Bronchial epithelial cell (primary cell): ENCODE measurements around the gene ADGRF1. TPM values are rescaled to one million over a fixed set of nuclear protein-coding genes. Genes with fewer than 3 reads are reported as not detected.

ENCODE experiments used
- DNase-seq: peaks from one replicate; pipeline ENCODE4 v3.0.0-alpha.2; 2010; ENCODE audit warnings: low read depth
- FAIRE-seq: peaks from 2 replicates; lab custom pipeline; 2011; peaks lifted over from hg19 to GRCh38; lab: Jason Lieb, UNC
- H3K27me3 ChIP-seq: 2 replicates; pipeline ENCODE4 v1.5.1; 2011; ENCODE audit warnings: low read length; ENCODE audit not compliant: control insufficient read depth, insufficient read depth
- H3K36me3 ChIP-seq: 2 replicates; pipeline ENCODE4 v1.5.1; 2011; ENCODE audit warnings: low read length; ENCODE audit not compliant: control insufficient read depth, insufficient read depth
- H3K4me3 ChIP-seq: 2 replicates; pipeline ENCODE4 v1.5.1; 2011; ENCODE audit warnings: mild to moderate bottlenecking, low read depth, low read length, control low read depth
- total RNA-seq: library from RNA; depleted of rRNA; stranded (reverse); fragments of >200 nt; gene quantifications from 2 replicates; pipeline ENCODE4 v1.2.1, GENCODE V29; 2014
- TF ChIP-seq, protein P1 (sequence below): IDR thresholded peaks from 2 replicates; pipeline ENCODE4 v1.5.1; 2011; ENCODE audit warnings: mild to moderate bottlenecking, moderate library complexity, low read length, control low read depth, inconsistent platforms; ENCODE audit not compliant: insufficient read depth, severe bottlenecking

ADGRF1 gene
- total RNA-seq, 1 donor from 2014 or later, result 5.5 TPM

- DNase-seq (peak; percentile 49), FAIRE-seq (no peak)
- H3K36me3 ChIP-seq, result no peaks in the 10 kb centered on the region
- H3K27me3 ChIP-seq, result peaks cover 1% of the 10 kb centered on the region
- no peak overlapping the region for H3K4me3 ChIP-seq
- TF ChIP-seq, protein P1, sequence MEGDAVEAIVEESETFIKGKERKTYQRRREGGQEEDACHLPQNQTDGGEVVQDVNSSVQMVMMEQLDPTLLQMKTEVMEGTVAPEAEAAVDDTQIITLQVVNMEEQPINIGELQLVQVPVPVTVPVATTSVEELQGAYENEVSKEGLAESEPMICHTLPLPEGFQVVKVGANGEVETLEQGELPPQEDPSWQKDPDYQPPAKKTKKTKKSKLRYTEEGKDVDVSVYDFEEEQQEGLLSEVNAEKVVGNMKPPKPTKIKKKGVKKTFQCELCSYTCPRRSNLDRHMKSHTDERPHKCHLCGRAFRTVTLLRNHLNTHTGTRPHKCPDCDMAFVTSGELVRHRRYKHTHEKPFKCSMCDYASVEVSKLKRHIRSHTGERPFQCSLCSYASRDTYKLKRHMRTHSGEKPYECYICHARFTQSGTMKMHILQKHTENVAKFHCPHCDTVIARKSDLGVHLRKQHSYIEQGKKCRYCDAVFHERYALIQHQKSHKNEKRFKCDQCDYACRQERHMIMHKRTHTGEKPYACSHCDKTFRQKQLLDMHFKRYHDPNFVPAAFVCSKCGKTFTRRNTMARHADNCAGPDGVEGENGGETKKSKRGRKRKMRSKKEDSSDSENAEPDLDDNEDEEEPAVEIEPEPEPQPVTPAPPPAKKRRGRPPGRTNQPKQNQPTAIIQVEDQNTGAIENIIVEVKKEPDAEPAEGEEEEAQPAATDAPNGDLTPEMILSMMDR, result no peak
Measured at GRCh38 chr6:46967826-46968349, 74.2 kb downstream of the ADGRF1 start.

- DNase-seq (no peak), FAIRE-seq (no peak)
- Histone ChIP-seq H3K4me3 (no peak overlapping the region), H3K36me3 (no peaks in the 10 kb centered on the region), H3K27me3 (peaks cover 3% of the 10 kb centered on the region)
- TF ChIP-seq, protein P1, result no peak
Measured at GRCh38 chr6:46964716-46965519, 77.2 kb downstream of the ADGRF1 start.

DNA sequence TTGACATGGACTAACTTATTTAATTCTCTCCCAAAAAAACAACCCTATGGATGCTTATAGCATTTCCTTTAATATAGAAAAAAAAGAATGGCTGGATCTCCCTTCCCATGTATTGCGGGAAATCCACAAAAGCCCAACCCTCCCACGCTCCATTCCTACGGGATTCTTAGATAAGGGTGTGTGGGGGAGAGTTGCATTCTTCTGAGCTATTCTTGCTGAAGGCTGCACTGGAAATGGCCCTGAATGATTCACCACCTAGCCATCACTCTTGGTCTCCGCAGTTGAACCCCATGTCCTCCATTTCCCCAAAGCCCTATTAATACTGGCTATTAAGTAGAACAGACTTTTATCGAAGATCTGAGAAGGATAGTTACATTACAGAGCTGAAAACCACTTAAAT, 78.5 kb downstream of the ADGRF1 start:
- TF ChIP-seq, protein P1, result no peak
- Histone ChIP-seq H3K27me3 (peaks cover 3% of the 10 kb centered on the region), H3K4me3 (no peak overlapping the region), H3K36me3 (no peaks in the 10 kb centered on the region)
- DNase-seq (no peak), FAIRE-seq (no peak)

GRCh38 chr6:46963039-46963438, 79.1 kb downstream of the ADGRF1 start:
- FAIRE-seq (no peak), DNase-seq (no peak)
- TF ChIP-seq, protein P1, result no peak

DNA sequence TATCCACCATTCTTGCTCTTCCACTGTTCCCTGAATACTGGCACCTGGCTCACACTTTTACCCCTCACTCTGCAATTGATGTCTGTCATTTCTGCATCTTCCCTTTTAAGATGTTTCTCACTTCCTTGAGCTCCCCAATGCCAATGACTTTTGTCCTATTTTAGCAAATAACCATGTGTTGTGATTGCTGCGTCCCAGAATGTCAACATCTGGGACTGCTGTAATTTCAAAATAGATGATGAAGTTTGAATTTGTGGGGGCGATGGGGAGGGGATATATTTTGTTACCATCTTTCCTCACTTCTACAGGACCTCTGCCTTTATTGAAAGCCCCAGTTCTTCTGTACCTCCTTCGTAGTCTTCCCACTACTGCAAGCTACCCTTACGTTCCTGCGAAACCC, 80.4 kb downstream of the ADGRF1 start:
- no peaks in the 10 kb centered on the region for H3K36me3 ChIP-seq
- DNase-seq, result no peak
- TF ChIP-seq, protein P1, result no peak
- FAIRE-seq, result peak; percentile 23
- no peak overlapping the region for H3K4me3 ChIP-seq
- peaks cover 3% of the 10 kb centered on the region for H3K27me3 ChIP-seq

More at GRCh38 chr6:46963039-46963438, 79.1 kb downstream of the ADGRF1 start:
- peaks cover 3% of the 10 kb centered on the region for H3K27me3 ChIP-seq
- H3K4me3 ChIP-seq, result no peak overlapping the region
- no peaks in the 10 kb centered on the region for H3K36me3 ChIP-seq
